ENCODE measurements around the gene DLG2.

- TF ChIP-seq CTCF (IDR thresholded peaks at IDR 0.05; ENCODE audit: insufficient read depth, low read depth, low read length), result no peak
- TF ChIP-seq EZH2 (IDR thresholded peaks at IDR 0.05; ENCODE audit: insufficient read depth, low read length), result no peak
Observed at GRCh38 chr11:85525686-85526085, 101.5 kb downstream of the DLG2 start.
